ENCODE results near the gene IGDCC3. TPM values are rescaled to one million over a fixed set of nuclear protein-coding genes. Genes with fewer than 3 reads are reported as not detected.

Gene IGDCC3
- total RNA-seq, 2 donors from 2014 or later = not detected

DNA sequence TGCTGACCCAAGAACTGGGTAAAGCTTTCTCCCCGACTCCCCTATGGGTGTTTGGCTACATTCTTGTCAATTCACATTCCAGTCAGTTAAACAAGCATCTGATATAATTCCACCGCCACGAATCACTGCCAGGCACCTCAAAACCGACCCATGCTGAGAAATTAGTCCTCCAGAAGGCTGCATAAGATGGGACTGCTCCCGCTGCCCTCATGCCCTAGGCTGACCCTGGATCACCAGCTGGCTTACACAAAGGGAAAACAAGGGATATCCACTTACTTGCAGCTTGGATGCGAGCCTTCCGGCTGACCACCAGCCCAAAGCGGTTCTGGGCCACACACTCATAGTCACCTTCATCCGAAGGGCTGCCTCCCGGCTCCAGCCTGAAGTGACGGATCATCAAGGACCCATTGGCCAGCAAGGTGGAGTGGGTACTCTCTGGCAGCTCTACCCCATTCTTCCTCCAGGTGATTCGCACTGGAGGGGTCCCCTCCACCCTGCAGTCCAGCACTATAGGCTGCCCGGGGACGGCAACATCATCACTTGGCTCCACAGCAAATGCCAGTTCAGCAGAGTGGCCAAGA, 2.9 kb downstream of the IGDCC3 start:
- H3K4me1 ChIP-seq = peaks cover 15% of the 10 kb centered on the region
- ATAC-seq = no peak
- 58 to 72% methylated on average over 7 to 14 of the region's 14 CpGs for WGBS, 2 donors
- H3K36me3 ChIP-seq (replicated peaks in 1 of 2; ENCODE audit: insufficient read depth in 1 of 2, low read depth in 2 of 2) = no peaks in the 10 kb centered on the region
- DNase-seq = no peak
- no peak overlapping the region for H3K27ac ChIP-seq
- H3K27me3 ChIP-seq = peaks cover 0 to 5% of the 10 kb centered on the region in 2 donors
- intact Hi-C loops (cut with DNase I) = no loop called here
- TF ChIP-seq, protein P1, sequence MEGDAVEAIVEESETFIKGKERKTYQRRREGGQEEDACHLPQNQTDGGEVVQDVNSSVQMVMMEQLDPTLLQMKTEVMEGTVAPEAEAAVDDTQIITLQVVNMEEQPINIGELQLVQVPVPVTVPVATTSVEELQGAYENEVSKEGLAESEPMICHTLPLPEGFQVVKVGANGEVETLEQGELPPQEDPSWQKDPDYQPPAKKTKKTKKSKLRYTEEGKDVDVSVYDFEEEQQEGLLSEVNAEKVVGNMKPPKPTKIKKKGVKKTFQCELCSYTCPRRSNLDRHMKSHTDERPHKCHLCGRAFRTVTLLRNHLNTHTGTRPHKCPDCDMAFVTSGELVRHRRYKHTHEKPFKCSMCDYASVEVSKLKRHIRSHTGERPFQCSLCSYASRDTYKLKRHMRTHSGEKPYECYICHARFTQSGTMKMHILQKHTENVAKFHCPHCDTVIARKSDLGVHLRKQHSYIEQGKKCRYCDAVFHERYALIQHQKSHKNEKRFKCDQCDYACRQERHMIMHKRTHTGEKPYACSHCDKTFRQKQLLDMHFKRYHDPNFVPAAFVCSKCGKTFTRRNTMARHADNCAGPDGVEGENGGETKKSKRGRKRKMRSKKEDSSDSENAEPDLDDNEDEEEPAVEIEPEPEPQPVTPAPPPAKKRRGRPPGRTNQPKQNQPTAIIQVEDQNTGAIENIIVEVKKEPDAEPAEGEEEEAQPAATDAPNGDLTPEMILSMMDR (IDR thresholded peaks at IDR 0.05) = no peak
- TF ChIP-seq POLR2A (IDR thresholded peaks at IDR 0.05) = no peak
- no peaks in the 10 kb centered on the region for H3K9me3 ChIP-seq
- no peak overlapping the region for H3K4me3 ChIP-seq

DNA sequence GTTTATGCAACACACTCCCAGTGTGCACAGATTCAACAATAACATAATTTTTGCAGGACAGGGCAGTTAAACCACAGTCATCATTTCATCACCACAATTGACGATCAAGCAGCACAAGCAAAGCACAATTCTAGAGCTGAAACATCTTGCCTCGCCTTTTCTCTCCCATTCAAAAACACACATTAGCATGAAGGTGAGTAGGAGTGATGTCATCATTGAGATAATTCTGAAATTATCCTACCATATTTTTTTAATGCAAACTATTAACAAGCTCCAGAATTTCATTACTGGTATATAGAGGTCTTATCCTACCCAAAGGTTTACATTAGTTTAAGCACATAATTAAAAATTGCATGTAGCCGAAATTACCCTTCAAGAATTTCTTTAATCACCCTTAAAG, 3.5 kb downstream of the IGDCC3 start:
- 47 to 57% methylated on average over 3 of the region's 3 CpGs for WGBS, 2 donors
- H3K9me3 ChIP-seq = no peaks in the 10 kb centered on the region
- no peaks in the 10 kb centered on the region for H3K36me3 ChIP-seq (replicated peaks in 1 of 2; ENCODE audit: insufficient read depth in 1 of 2, low read depth in 2 of 2)
- no peak overlapping the region for H3K27ac ChIP-seq
- no peak for ATAC-seq
- intact Hi-C loops (cut with DNase I) = no loop called here
- peaks cover 15% of the 10 kb centered on the region for H3K4me1 ChIP-seq
- TF ChIP-seq, protein P1 (IDR thresholded peaks at IDR 0.05) = no peak
- TF ChIP-seq POLR2A (IDR thresholded peaks at IDR 0.05) = no peak
- peaks cover 0 to 5% of the 10 kb centered on the region in 2 donors for H3K27me3 ChIP-seq
- H3K4me3 ChIP-seq = no peak overlapping the region
- no peak for DNase-seq

DNA sequence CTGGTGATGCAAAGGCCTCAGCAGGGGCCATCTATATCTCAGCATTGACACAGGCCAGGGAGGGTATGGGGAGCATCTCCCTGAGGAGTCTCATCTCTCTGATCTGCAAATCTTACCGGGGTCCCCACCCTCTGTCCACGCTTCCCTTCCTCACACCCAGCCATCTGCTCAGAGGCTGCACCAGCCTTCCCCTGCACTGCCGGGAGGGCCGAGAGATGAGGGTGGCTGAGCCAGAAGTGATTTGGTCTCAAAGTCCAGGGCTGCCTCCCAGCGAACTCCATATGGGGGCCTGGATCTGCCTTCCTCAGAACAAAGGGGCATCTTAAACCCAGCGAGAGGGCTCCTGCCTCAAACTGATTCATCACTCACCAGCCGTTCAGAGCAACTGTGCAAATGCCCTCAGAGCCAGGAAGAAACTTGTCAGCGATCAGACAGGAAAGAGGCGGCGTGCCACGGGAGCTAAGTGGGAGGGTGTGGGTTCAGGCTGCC, 4.6 kb downstream of the IGDCC3 start:
- Histone ChIP-seq H3K4me1 (peaks cover 13% of the 10 kb centered on the region), H3K9me3 (no peaks in the 10 kb centered on the region), H3K27ac (no peak overlapping the region), H3K36me3 (replicated peaks in 1 of 2; ENCODE audit: insufficient read depth in 1 of 2, low read depth in 2 of 2) (no peaks in the 10 kb centered on the region), H3K27me3 (peaks cover 0 to 2% of the 10 kb centered on the region in 2 donors), H3K4me3 (no peak overlapping the region)
- TF ChIP-seq, protein P1 (IDR thresholded peaks at IDR 0.05) = no peak
- TF ChIP-seq POLR2A (IDR thresholded peaks at IDR 0.05) = no peak
- ATAC-seq (no peak), DNase-seq (no peak)
- WGBS, 2 donors = 53 to 80% methylated on average over 5 to 11 of the region's 11 CpGs
- intact Hi-C loops (cut with DNase I) = no loop called here

DNA sequence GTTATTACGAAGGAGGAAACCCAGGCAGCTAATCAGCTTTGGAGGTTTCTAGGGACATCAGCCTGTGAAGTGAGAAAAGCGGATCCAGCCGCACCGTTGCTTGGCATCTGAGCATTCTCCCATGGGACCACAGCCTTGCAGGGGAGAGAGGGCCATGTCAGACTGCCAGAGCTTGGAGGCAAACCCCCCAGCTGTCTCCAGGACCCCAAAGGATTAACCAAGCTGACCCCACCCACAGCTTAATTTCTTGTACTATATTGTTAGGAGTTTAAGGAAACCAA, 5.1 kb downstream of the IGDCC3 start:
- no peak for TF ChIP-seq POLR2A (IDR thresholded peaks at IDR 0.05)
- TF ChIP-seq, protein P1 (IDR thresholded peaks at IDR 0.05) = no peak
- Histone ChIP-seq H3K27me3 (no peaks in the 10 kb centered on the region), H3K36me3 (replicated peaks in 1 of 2; ENCODE audit: insufficient read depth in 1 of 2, low read depth in 2 of 2) (no peaks in the 10 kb centered on the region), H3K4me1 (peaks cover 11% of the 10 kb centered on the region), H3K27ac (no peak overlapping the region), H3K9me3 (no peaks in the 10 kb centered on the region), H3K4me3 (no peak overlapping the region)
- no peak for ATAC-seq
- intact Hi-C loops (cut with DNase I) = no loop called here
- no peak for DNase-seq
- 77 to 85% methylated on average over 4 of the region's 4 CpGs for WGBS, 2 donors

Data from body of pancreas (tissue), 4 donors.